ENCODE data around the gene SERPINB8. TPM values are rescaled to one million over a fixed set of nuclear protein-coding genes. Genes with fewer than 3 reads are reported as not detected.

Gene SERPINB8
- total and polyA plus RNA-seq, 2 of the 13 experiments (the other 11 are each of a cell fraction or from before 2014, with no cell fraction given): 0.95 to 2.2 TPM

DNA sequence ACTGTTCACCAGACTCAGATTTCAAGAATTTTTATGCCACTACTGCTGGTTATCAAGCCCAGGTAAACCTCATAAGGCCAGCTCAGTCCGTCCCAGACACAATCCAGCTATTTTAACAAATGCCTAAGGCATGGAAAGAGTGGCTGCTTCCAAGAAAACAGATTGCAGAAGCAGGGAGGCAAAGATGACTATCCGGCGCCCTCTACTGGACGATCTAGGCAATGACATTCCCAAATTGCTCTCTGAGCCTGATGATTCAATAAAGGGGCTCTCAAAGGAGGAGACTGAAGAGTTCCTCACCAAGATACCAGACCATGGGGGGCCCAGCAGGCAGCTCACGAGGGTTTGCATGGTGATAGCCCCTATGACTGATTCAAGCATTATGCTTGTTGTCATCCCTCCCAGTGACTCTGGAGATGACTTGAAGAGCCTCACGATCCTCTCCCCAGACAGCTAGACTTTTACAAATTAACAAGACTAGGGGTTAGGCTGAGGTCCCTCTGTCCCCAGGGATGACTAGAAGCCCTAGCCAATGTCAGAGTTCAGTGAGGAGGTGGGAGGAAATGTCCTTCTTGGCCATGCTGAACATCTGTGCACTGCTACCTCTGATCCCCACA, 25.0 kb downstream of the SERPINB8 start (continued):
- TF ChIP-seq ZNF512B (CRISPR knock-in tag; IDR thresholded peaks at IDR 0.05; ENCODE audit: borderline replicate concordance) (no peak), STAG1 (CRISPR knock-in tag; IDR thresholded peaks at IDR 0.05) (peak; percentile 53), ZNF530 (CRISPR knock-in tag; IDR thresholded peaks at IDR 0.05; ENCODE audit: low read depth) (no peak)

DNA sequence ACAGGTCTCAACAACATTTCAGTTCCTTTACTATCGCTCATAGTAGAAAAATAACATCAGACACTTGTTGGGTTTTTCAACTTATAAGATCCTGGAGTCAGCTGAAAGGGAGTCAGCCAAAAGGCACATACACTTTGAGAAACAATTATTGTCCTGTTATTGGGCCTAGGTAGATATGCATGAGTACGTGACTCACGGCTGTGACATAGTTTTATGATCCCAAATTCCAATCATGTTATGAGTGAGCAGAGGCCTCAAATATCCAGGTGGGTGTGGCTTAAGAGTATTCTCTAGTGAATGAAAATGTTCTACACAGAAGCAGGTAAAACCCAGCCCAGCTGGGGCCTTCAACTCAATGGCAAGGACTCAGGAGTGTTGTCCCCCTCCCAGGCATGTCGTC, 27.2 kb downstream of the SERPINB8 start:
- ATAC-seq (no peak), FAIRE-seq (no peak), DNase-seq (ENCODE audit: low spot score) (no peak)
- Histone ChIP-seq H3K79me2 (ENCODE audit: insufficient read depth, low read length) (no peaks in the 10 kb centered on the region), H3K9ac (ENCODE audit: insufficient read depth, low read depth, low read length) (no peak overlapping the region), H3K4me1 (ENCODE audit: insufficient read depth, low read length) (no peaks in the 10 kb centered on the region), H3K4me3 (replicated peaks in 1 of 3; ENCODE audit: insufficient read depth in 1 of 3, low read depth in 2 of 3, low read length in 3 of 3) (no peak overlapping the region), H2AFZ (ENCODE audit: low read length) (no peak overlapping the region), H4K20me1 (ENCODE audit: insufficient read depth, low read length) (no peaks in the 10 kb centered on the region), H3K9me3 (ENCODE audit: low read length) (no peaks in the 10 kb centered on the region), H3K27ac (ENCODE audit: extremely low read length, insufficient read depth, low read length) (no peak overlapping the region), H3K4me2 (ENCODE audit: low read depth, low read length) (no peak overlapping the region), H3K36me3 (replicated peaks in 1 of 2; ENCODE audit: control insufficient read depth in 1 of 2, insufficient read depth in 2 of 2, low read length in 2 of 2) (no peaks in the 10 kb centered on the region), H3K27me3 (ENCODE audit: control insufficient read depth in 1 of 2, insufficient read depth in 2 of 2, low read length in 2 of 2) (no peaks in the 10 kb centered on the region)
- intact Hi-C loops (cut with micrococcal nuclease; ENCODE audit: unreplicated experiment): no loop called here
- WGBS (ENCODE audit: low lambda C conversion rate): 2% methylated on average over 3 of the region's 4 CpGs
- no TSS peak for BruUV-seq (replicated peaks)
- in situ Hi-C loops (cut with HindIII; ENCODE audit: extremely low pct_ligation_motif_present, low pct_unique_long_range_greater_than_20kb): no loop called here
- CTCF ChIA-PET (ENCODE audit: low intra/inter-chr PET ratio, low total read pairs): no interaction called here
- POLR2A ChIA-PET: no interaction called here
- TF ChIP-seq ZNF746 (CRISPR knock-in tag; IDR thresholded peaks at IDR 0.05) (no peak), NCOA1 (CRISPR knock-in tag; IDR thresholded peaks at IDR 0.05) (no peak), SAFB2 (CRISPR knock-in tag; IDR thresholded peaks at IDR 0.05; ENCODE audit: borderline replicate concordance, low read depth) (no peak), IRF9 (CRISPR knock-in tag; IDR thresholded peaks at IDR 0.05; ENCODE audit: borderline replicate concordance) (no peak), ZNF160 (CRISPR knock-in tag; IDR thresholded peaks at IDR 0.05) (no peak), PHF8 (CRISPR knock-in tag; IDR thresholded peaks at IDR 0.05) (no peak), ZNF138 (CRISPR knock-in tag; IDR thresholded peaks at IDR 0.05; ENCODE audit: low read depth) (no peak), ZNF350 (CRISPR knock-in tag; IDR thresholded peaks at IDR 0.05; ENCODE audit: borderline replicate concordance, low read depth) (no peak), SMAD1 (CRISPR knock-in tag; IDR thresholded peaks at IDR 0.05; ENCODE audit: borderline replicate concordance, low read depth) (no peak), THYN1 (CRISPR knock-in tag; IDR thresholded peaks at IDR 0.05; ENCODE audit: borderline replicate concordance, low read depth) (no peak), HMGA1 (CRISPR knock-in tag; conservative IDR thresholded peaks at IDR 0.05) (no peak), SNAI1 (CRISPR knock-in tag; IDR thresholded peaks at IDR 0.05; ENCODE audit: borderline replicate concordance) (no peak), ELF1 (CRISPR knock-in tag; IDR thresholded peaks at IDR 0.05) (no peak), KLF9 (CRISPR knock-in tag; IDR thresholded peaks at IDR 0.05; ENCODE audit: low read depth) (no peak), TBP (CRISPR knock-in tag; IDR thresholded peaks at IDR 0.05) (no peak)
- TF ChIP-seq, protein P1, sequence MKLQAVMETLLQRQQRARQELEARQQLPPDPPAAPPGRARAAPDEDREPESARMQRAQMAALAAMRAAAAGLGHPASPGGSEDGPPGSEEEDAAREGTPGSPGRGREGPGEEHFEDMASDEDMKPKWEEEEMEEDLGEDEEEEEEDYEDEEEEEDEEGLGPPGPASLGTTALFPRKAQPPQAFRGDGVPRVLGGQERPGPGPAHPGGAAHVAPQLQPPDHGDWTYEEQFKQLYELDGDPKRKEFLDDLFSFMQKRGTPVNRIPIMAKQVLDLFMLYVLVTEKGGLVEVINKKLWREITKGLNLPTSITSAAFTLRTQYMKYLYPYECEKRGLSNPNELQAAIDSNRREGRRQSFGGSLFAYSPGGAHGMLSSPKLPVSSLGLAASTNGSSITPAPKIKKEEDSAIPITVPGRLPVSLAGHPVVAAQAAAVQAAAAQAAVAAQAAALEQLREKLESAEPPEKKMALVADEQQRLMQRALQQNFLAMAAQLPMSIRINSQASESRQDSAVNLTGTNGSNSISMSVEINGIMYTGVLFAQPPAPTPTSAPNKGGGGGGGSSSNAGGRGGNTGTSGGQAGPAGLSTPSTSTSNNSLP (IDR thresholded peaks at IDR 0.05; ENCODE audit: low read depth, low read length): no peak
